ENCODE measurements around the gene NOVA2. TPM values are rescaled to one million over a fixed set of nuclear protein-coding genes. Genes with fewer than 3 reads are reported as not detected.

The NOVA2 gene
- total and polyA plus RNA-seq, 9 of the 15 experiments (the other 6 are each of a cell fraction or from before 2014, with no cell fraction given): not detected

GRCh38 chr19:45927565-45928261 is 46.0 kb downstream of the NOVA2 start (continued):
- no peak for TF ChIP-seq RERE (CRISPR knock-in tag; IDR thresholded peaks at IDR 0.05; ENCODE audit: borderline replicate concordance)
- no peak for TF ChIP-seq PHTF2 (CRISPR knock-in tag; IDR thresholded peaks at IDR 0.05)
- peak; percentile 91 for TF ChIP-seq RNF2 (IDR thresholded peaks at IDR 0.05)
- no peak for TF ChIP-seq ZNF444 (CRISPR knock-in tag; IDR thresholded peaks at IDR 0.05)
- TF ChIP-seq SIN3A (IDR thresholded peaks at IDR 0.05; ENCODE audit: borderline replicate concordance in 2 of 2, control insufficient read depth in 1 of 2, low read depth in 2 of 2, low read length in 2 of 2): peak in 1 of 2 experiments; percentile 47; a peak in 1 of 4 replicates
- TF ChIP-seq ZBTB12 (CRISPR knock-in tag; IDR thresholded peaks at IDR 0.05): peak; percentile 56; the same call in 1 of the 2 replicates
- no peak for TF ChIP-seq LEF1 (IDR thresholded peaks at IDR 0.05)
- TF ChIP-seq L3MBTL2 (IDR thresholded peaks at IDR 0.05): peak; percentile 99
- TF ChIP-seq USF1 (CRISPR knock-in tag; IDR thresholded peaks at IDR 0.05): peak; percentile 91
- peak; percentile 77 for TF ChIP-seq KDM5B (IDR thresholded peaks at IDR 0.05; ENCODE audit: insufficient replicate concordance, low read depth, low read length)
- TF ChIP-seq GTF2F1 (IDR thresholded peaks at IDR 0.05; ENCODE audit: low read depth, low read length): 0 out of 2 replicates have a peak, but pooled peaks have one; percentile 27
- TF ChIP-seq POLR2AphosphoS5 (IDR thresholded peaks at IDR 0.05; ENCODE audit: control insufficient read depth, insufficient read depth, low read depth, low read length): peak; percentile 49; the same call in 1 of the 2 replicates
- TF ChIP-seq BHLHE40 (IDR thresholded peaks at IDR 0.05; ENCODE audit: low read length): peak; percentile 48
- no peak for TF ChIP-seq RFX5 (IDR thresholded peaks at IDR 0.05; ENCODE audit: low read depth, low read length)
- TF ChIP-seq ATF7 (IDR thresholded peaks at IDR 0.05): peak; percentile 70
- no peak for TF ChIP-seq ZNF146 (CRISPR knock-in tag; IDR thresholded peaks at IDR 0.05; ENCODE audit: unreplicated experiment)
- TF ChIP-seq NR2C2 (CRISPR knock-in tag; IDR thresholded peaks at IDR 0.05): peak; percentile 92
- TF ChIP-seq NR2C2 (tag; IDR thresholded peaks at IDR 0.05): peak; percentile 97
- no peak for TF ChIP-seq SMARCE1 (IDR thresholded peaks at IDR 0.05)
- TF ChIP-seq PRPF4 (IDR thresholded peaks at IDR 0.05; ENCODE audit: insufficient read depth, low read depth, low read length, poor library complexity, severe bottlenecking): no peak
- TF ChIP-seq MTA3 (IDR thresholded peaks at IDR 0.05; ENCODE audit: borderline replicate concordance): no peak; the same call in 1 of the 2 replicates
- no peak for TF ChIP-seq MYNN (IDR thresholded peaks at IDR 0.05)
- TF ChIP-seq MYNN (CRISPR knock-in tag; IDR thresholded peaks at IDR 0.05): no peak
